Fibroblast of mammary gland (primary cell): ENCODE data around the gene FMO3.

Experiments used
- DNase-seq: peaks from one replicate; pipeline ENCODE4 v3.0.0-alpha.2; 2010; ENCODE audit warnings: low read depth
- H3K4me3 ChIP-seq: 2 replicates; pipeline ENCODE4 v1.5.1; 2011; ENCODE audit warnings: low read depth, mild to moderate bottlenecking, low read length, moderate library complexity; ENCODE audit not compliant: control insufficient read depth
- TF ChIP-seq, protein P1 (sequence below): conservative IDR thresholded peaks from 2 replicates; pipeline ENCODE4 v1.5.1; 2011; ENCODE audit warnings: low read depth, low read length, inconsistent platforms; ENCODE audit not compliant: control insufficient read depth, insufficient read depth

Gene FMO3

DNA sequence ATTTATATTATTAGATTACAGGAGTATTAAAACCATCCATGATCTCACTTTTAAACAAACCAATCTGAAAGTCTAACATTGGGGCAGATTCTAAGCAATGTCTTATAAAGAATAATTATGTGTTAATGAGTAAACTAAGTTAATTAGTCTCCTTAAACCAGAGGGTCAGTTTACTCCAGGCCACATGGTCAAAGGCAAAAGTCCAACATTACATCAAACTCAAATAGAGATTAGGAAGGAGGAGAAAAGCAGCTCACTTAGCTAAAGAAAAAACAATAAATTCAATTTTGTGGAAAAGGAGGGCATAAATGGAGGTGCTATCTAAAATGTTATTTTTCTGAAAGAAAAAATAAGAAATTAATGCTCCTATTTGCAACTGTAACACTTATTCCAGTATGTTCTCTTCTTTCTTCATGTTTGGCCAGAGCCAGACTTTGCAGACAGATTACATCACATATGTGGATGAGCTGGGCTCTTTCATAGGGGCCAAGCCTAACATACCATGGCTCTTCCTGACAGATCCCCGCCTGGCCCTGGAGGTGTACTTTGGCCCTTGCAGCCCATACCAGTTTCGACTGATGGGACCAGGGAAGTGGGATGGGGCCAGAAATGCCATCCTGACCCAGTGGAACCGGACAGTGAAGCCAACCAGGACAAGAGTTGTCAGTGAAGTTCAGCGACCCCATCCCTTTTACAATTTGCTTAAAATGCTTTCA is 70.1 kb downstream of the FMO3 start:
- H3K4me3 ChIP-seq = no peak overlapping the region
- DNase-seq = no peak
- TF ChIP-seq, protein P1, sequence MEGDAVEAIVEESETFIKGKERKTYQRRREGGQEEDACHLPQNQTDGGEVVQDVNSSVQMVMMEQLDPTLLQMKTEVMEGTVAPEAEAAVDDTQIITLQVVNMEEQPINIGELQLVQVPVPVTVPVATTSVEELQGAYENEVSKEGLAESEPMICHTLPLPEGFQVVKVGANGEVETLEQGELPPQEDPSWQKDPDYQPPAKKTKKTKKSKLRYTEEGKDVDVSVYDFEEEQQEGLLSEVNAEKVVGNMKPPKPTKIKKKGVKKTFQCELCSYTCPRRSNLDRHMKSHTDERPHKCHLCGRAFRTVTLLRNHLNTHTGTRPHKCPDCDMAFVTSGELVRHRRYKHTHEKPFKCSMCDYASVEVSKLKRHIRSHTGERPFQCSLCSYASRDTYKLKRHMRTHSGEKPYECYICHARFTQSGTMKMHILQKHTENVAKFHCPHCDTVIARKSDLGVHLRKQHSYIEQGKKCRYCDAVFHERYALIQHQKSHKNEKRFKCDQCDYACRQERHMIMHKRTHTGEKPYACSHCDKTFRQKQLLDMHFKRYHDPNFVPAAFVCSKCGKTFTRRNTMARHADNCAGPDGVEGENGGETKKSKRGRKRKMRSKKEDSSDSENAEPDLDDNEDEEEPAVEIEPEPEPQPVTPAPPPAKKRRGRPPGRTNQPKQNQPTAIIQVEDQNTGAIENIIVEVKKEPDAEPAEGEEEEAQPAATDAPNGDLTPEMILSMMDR = no peak

DNA sequence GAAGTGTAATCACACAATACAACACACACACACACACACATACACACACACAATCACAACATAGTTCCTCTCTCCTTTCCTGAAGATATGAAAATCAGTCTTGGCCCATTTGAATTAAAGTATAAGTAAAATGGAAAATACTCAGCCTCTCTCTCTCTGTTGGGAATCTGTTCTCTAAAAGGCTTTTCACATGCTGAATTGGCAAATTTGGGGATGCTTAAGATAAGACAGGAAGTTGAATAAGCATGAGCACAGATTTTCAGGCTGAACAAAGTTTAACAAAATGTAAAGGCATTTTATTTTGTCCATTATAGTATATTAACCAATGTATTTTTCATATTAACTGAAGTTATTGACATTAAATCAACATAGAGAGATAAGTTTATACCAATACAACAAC is 70.7 kb downstream of the FMO3 start:
- H3K4me3 ChIP-seq = no peak overlapping the region
- TF ChIP-seq, protein P1 = no peak
- no peak for DNase-seq

DNA sequence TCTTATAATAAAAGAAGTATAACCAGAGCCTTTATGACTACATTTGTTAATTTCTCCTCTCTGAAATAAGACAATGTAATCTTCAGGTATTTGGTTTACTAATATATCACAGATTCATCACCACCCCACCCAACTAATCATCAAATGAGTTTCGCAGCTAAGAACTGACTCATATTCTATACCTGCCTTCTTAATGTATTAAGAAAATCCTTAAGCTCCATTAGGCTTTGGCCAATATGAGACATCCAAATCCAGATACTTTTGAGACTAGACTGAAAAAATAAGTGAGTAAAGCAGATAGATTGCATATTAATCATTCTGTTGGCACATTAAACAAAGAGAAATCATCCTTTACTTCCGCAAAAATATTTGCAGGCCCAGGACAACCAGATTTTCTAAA is 75.7 kb downstream of the FMO3 start:
- H3K4me3 ChIP-seq = no peak overlapping the region
- TF ChIP-seq, protein P1 = no peak
- no peak for DNase-seq
